Left hindlimb (tissue), 1 donor: ENCODE data around the gene AKT3.
"Not testable (repeated sequence)": the region's sequence is repeated elsewhere in the genome, so short reads cannot be mapped to it uniquely, and the experiment has no call there.

Experiments used
- DNase-seq: peaks from one replicate; pipeline ENCODE4 v3.0.0-alpha.2; 2018

AKT3 gene

DNA sequence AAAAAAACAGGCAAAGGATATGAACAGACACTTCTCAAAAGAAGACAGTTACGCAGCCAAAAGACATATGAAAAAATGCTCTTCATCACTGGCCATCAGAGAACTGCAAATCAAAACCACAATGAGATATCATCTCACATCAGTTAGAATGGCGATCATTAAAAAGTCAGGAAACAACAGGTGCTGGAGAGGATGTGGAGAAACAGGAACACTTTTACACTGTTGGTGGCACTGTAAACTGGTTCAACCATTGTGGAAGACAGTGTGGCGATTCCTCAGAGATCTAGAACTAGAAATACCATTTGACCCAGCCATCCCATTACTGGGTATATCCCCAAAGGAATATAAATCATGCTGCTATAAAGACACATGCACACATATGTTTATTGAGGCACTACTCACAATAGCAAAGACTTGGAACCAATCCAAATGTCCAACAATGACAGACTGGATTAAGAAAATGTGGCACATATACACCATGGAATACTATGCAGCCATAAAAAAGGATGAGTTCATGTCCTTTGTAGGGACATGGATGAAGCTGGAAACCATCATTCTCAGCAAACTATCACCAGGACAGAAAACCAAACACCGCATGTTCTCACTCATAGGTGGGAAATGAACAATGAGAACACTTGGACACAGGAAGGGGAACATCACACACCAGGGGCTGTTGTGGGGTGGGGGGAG, 77.5 kb downstream of the AKT3 start:
- DNase-seq: not testable (repeated sequence)

DNA sequence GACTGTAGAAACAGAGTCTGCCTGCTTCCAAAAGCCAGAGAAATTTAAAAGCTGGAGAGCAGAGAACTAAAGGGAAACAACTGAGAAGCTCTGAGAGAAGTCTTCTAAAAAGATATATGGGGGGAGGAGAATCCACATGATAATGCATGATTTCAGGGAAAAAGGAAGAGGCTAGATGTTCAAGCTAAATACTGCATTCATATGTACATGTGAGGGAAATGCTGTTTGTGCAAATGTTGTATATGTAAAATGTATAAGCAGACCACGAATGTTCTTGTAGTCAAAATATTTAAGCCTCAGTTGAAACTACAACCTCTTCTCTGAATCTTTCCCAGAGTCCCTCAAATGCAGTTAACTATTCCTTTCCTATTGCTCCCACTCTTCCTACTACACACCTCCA, 79.2 kb downstream of the AKT3 start:
- DNase-seq: no peak

DNA sequence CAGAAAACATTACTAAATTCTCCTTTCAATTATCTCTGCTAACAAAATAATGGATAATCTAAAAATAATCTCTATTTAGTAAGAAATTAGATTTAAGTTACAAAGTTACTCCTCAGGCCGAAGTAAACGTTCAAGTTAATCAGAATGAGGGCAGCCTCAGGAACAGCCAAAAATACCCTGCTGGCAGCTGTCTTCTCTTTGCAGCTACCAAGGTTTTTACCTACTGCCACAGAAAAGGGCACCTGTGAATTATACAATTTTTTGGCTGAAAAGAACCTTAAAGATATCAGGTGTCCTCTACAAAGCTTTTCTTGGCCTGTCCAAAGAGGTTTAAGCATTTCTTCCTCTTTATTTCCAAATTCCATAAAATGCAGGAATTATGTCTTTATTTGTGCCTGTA, 84.4 kb downstream of the AKT3 start:
- no peak for DNase-seq

- DNase-seq: no peak
These were observed 86.2 kb downstream of the AKT3 start for GRCh38 chr1:243763806-243764205.

GRCh38 chr1:243758647-243759046, 91.4 kb downstream of the AKT3 start:
- DNase-seq: no peak

- DNase-seq: no peak
These were observed 93.5 kb downstream of the AKT3 start for GRCh38 chr1:243756529-243756928.

DNA sequence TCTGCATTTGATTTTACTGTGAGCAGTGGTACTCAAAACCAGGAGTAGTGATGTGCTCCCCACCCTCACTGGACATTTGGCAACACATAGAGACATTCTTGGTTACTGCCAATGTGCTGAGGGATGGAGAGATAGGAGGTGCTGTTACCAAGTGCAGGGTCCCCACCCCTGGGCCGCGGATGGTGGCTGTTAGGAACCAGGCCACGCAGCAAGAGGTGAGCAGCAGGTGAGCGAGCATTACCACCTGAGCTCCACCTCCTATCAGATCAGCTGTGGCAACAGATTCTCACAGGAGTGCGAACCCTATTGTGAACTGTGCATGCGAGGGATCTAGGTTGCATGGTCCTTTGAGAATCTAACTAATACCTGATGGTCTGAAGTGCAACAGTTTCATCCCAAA, 95.7 kb downstream of the AKT3 start:
- no peak for DNase-seq

DNA sequence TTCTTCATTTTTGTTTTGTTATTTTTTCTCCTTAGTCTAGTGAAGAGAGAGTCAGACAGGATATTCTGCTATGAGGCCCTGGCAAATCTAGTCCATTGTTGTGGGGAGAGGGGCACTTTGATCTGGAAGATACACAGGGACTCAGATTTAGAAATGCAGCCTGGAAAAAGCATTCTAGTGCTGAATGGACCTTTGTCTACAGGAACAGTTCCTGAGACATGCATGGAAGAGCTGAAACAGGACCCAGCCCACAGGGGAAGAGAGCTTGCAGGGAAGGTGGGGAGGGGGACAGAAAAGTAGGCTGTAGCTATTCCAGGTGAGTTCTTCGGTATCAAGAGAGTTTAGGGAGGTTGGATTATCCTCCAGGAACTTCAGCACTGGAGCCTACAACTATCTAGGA, 98.5 kb downstream of the AKT3 start:
- DNase-seq: no peak

DNA sequence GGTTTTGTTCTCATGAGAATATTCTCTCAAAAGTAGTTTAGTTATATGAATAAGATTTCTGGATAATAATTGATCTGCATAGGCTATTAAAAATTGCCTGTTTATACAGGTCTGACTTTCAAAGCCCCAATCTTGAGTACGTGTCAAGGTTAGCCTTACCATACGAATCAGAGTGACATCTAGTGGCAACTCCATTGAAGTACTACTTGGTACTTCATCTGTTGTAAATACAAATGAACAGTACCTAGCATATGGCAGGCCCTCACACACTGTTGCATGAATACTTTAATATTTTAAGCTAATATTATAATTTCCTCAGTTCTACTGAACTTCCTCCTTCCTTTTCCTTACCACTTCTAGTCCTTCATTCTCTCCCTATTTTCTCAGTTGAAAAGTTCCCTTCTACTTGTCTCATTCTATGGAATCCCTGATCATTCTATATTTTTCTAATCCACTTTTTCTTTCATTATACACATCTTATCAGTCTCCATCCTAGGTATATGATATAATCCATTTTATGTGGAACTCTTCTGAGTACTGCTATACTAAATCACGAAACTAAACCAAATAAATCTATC, 101.2 kb downstream of the AKT3 start:
- no peak for DNase-seq

GRCh38 chr1:243748227-243748626, 101.8 kb downstream of the AKT3 start:
- DNase-seq: no peak

DNA sequence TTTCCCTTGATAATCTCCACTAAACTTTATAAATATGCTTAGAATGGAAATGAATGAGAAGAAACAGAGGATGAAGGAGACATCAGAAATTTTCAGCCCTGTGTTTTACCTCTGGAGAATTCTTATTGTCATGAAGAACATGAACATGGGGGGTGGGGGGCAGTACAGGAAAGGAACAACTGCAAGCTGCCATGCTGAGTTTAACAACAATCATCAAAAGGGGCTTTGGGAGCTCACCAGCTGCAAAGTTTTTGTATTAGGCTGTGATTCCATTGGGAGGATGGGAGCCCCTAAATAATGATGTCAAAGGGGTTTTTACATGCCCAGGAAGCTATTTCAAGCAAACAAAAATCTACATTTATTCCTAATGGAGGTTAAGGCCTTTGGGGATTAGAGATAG, 103.3 kb downstream of the AKT3 start:
- DNase-seq: no peak

DNA sequence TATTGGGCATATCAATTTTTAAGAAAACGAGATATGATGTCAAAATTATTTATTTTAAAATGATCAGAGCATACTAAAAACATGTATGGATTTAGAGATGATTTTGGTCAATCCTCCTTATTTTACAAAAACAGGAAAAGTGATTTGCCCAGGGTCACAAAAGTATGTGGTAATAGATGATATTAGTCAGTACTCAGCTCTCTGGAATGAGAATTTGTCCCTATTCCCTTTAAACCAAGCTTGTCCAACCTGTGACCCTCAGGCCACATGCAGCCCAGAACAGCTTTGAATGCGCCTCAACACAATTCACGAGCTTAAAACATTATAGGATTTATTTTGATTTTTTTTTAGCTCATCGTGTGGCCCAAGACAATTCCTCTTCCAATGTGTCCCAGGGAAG, 104.7 kb downstream of the AKT3 start:
- no peak for DNase-seq

DNA sequence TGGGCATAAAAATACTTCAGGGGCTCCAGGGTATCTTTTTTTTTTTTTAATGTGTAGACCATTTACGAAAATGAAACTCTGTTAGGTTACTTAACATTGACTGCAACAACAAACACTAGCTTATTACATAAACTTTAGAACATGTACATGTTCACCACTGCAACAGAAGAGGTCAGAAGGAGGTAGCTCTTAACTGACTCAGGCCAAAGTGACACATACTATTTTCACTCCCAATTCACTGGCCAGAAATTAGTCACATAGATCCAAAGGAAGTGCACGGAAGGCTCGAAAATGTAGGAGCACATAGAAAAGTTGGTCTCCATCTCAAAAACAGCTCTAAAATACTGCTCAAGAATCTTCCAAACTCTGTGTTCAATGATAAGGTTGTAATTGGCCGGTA, 107.2 kb downstream of the AKT3 start:
- DNase-seq: no peak

- no peak for DNase-seq
These were observed 109.6 kb downstream of the AKT3 start for GRCh38 chr1:243740255-243740999.

GRCh38 chr1:243739335-243740003, 110.6 kb downstream of the AKT3 start:
- no peak for DNase-seq

- no peak for DNase-seq
These were observed 112.0 kb downstream of the AKT3 start for GRCh38 chr1:243738020-243738419.

DNA sequence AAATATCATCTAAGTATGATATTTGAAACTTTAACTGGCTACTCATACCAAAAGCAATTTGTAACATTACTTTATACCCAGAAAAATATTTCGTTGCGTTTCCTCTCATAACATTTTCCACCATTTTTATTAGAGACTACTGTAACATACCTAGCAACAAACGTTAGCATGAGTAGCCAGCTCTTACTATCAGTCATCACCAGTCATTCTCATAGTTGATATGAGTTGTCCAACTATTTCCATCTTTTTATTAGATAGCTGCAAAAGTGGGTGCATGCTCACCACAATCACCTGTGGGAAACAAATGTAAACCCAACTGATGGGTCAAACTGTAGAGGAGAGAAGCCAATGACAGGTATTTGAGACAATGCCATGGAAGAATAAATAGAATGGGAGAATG, 114.6 kb downstream of the AKT3 start:
- DNase-seq: no peak

DNA sequence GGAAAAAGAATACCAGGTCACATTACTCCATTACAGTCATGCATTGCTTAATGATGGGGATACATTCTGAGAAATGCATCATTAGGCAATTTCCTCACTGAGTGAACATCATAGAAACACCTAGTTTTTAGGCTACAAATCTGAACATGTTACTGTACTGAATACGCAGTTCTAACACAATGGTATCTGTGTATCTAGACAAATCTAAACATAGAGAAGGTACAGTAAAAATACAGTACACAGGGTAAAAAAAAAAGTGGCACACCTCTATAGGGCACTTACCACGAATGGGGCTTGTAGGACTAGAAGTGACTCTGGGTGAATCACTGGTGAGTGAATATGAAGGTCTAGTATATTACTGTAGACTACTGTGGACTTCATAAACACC, 115.7 kb downstream of the AKT3 start:
- DNase-seq: no peak

- DNase-seq: no peak
These were observed 116.3 kb downstream of the AKT3 start for GRCh38 chr1:243733670-243734307.

GRCh38 chr1:243732637-243733036, 117.4 kb downstream of the AKT3 start:
- DNase-seq: no peak

- DNase-seq: no peak
These were observed 117.9 kb downstream of the AKT3 start for GRCh38 chr1:243731974-243732625.

- DNase-seq: no peak
These were observed 118.6 kb downstream of the AKT3 start for GRCh38 chr1:243731301-243731891.
